Upper lobe of right lung (tissue), 1 donor: ENCODE data around the gene SNAPIN. TPM values are rescaled to one million over a fixed set of nuclear protein-coding genes. Genes with fewer than 3 reads are reported as not detected.

ENCODE experiments used
- ATAC-seq: fragments of 200-7000 bp; cut with Tn5 transposase; one replicate; pipeline ENCODE4 v1.9.1; 2020; ENCODE audit warnings: mild to moderate bottlenecking, moderate library complexity
- DNase-seq: peaks from one replicate; pipeline ENCODE4 v3.0.0-alpha.2; 2020
- H3K27ac ChIP-seq: fragments of 200-600 bp; one replicate; pipeline ENCODE4 v1.8.0; 2022
- H3K27me3 ChIP-seq: fragments of 200-600 bp; one replicate; pipeline ENCODE4 v1.8.0; 2022; ENCODE audit warnings: mild to moderate bottlenecking
- H3K36me3 ChIP-seq: fragments of 200-600 bp; one replicate; pipeline ENCODE4 v1.8.0; 2022
- H3K4me1 ChIP-seq: fragments of 200-600 bp; one replicate; pipeline ENCODE4 v1.8.0; 2022
- H3K4me3 ChIP-seq: fragments of 200-600 bp; one replicate; pipeline ENCODE4 v1.8.0; 2022; ENCODE audit warnings: mild to moderate bottlenecking
- H3K9me3 ChIP-seq: fragments of 200-600 bp; one replicate; pipeline ENCODE4 v1.8.0; 2022
- CTCF ChIP-seq: fragments of 200-600 bp; IDR thresholded peaks from one replicate; pipeline ENCODE4 v1.8.0; 2022; ENCODE audit warnings: antibody characterized with exemption
- intact Hi-C: fragments of 100-400 bp; cut with DNase I; formaldehyde crosslinking; loops from one replicate; pipeline ENCODE4 v1.11.0; 2022
- total RNA-seq: library from RNA; stranded (reverse); fragmentation: NEBNext Ultra II Directional; extraction: Animal tissue kit (Norgen Biotek cat#: 25700); gene quantifications from one replicate; pipeline ENCODE4 v1.2.1, GENCODE V29; 2021
- donor health status: DM: no; HTN: yes; CAD: no; lungs with severe emphysema.

The SNAPIN gene
- total RNA-seq, 1 donor from 2014 or later = 32.7 TPM

- peaks cover 17% of the 10 kb centered on the region for H3K4me1 ChIP-seq
- no peak overlapping the region for H3K4me3 ChIP-seq
- no peak for ATAC-seq
- no peak for TF ChIP-seq CTCF
- no peak for DNase-seq
- H3K9me3 ChIP-seq = no peaks in the 10 kb centered on the region
- intact Hi-C loops = no loop called here
- H3K36me3 ChIP-seq = peaks cover 25% of the 10 kb centered on the region
- no peaks in the 10 kb centered on the region for H3K27me3 ChIP-seq
- no peak overlapping the region for H3K27ac ChIP-seq
Observed at GRCh38 chr1:153649863-153650235, 8.7 kb upstream of the SNAPIN start.

GRCh38 chr1:153651771-153652170 is 6.7 kb upstream of the SNAPIN start:
- TF ChIP-seq CTCF = no peak
- Histone ChIP-seq H3K27me3 (no peaks in the 10 kb centered on the region), H3K36me3 (peaks cover 6% of the 10 kb centered on the region), H3K27ac (no peak overlapping the region), H3K9me3 (no peaks in the 10 kb centered on the region), H3K4me3 (no peak overlapping the region), H3K4me1 (peaks cover 17% of the 10 kb centered on the region)
- intact Hi-C loops = no loop called here
- ATAC-seq = no peak
- no peak for DNase-seq

- H3K27me3 ChIP-seq = no peaks in the 10 kb centered on the region
- DNase-seq = no peak
- intact Hi-C loops = no loop called here
- TF ChIP-seq CTCF = no peak
- H3K9me3 ChIP-seq = no peaks in the 10 kb centered on the region
- ATAC-seq = peak; percentile 80
- peak overlapping the region; percentile 51 for H3K27ac ChIP-seq
- H3K4me3 ChIP-seq = no peak overlapping the region
- H3K36me3 ChIP-seq = no peaks in the 10 kb centered on the region
- peaks cover 12% of the 10 kb centered on the region for H3K4me1 ChIP-seq
Observed at GRCh38 chr1:153652805-153653500, 5.5 kb upstream of the SNAPIN start.

GRCh38 chr1:153655333-153655732 is 3.2 kb upstream of the SNAPIN start:
- H3K27ac ChIP-seq = peak overlapping the region; percentile 30
- no peak for DNase-seq
- no peak for TF ChIP-seq CTCF
- no peak overlapping the region for H3K4me3 ChIP-seq
- peaks cover under 1% of the 10 kb centered on the region for H3K36me3 ChIP-seq
- peaks cover 19% of the 10 kb centered on the region for H3K4me1 ChIP-seq
- peak; percentile 5 for ATAC-seq
- no peaks in the 10 kb centered on the region for H3K9me3 ChIP-seq
- H3K27me3 ChIP-seq = no peaks in the 10 kb centered on the region
- intact Hi-C loops = no loop called here

- no peak for TF ChIP-seq CTCF
- intact Hi-C loops = no loop called here
- ATAC-seq = no peak
Observed at GRCh38 chr1:153659175-153659534, 652 bp downstream of the SNAPIN start.

GRCh38 chr1:153659656-153660055 is 1.2 kb downstream of the SNAPIN start:
- TF ChIP-seq CTCF = no peak
- Histone ChIP-seq H3K4me1 (peaks cover 8% of the 10 kb centered on the region), H3K36me3 (peaks cover 44% of the 10 kb centered on the region), H3K27ac (peak overlapping the region; percentile 94), H3K9me3 (no peaks in the 10 kb centered on the region), H3K27me3 (no peaks in the 10 kb centered on the region), H3K4me3 (peak overlapping the region; percentile 87)
- intact Hi-C loops = no loop called here
- DNase-seq = peak; percentile 42
- no peak for ATAC-seq

More at GRCh38 chr1:153659175-153659534, 652 bp downstream of the SNAPIN start:
- Histone ChIP-seq H3K9me3 (no peaks in the 10 kb centered on the region), H3K27me3 (no peaks in the 10 kb centered on the region), H3K27ac (peak overlapping the region; percentile 94), H3K4me1 (peaks cover 8% of the 10 kb centered on the region), H3K36me3 (peaks cover 38% of the 10 kb centered on the region), H3K4me3 (peak overlapping the region; percentile 87)
- peak; percentile 28 for DNase-seq
